HTERT RPE-1 (cell line): ENCODE data around the gene PVR.
"Not testable (repeated sequence)": the region's sequence is repeated elsewhere in the genome, so short reads cannot be mapped to it uniquely, and the experiment has no call there.

Experiments used
- in situ Hi-C: fragments of 300-500 bp; cut with MboI; formaldehyde crosslinking; loops from 4 replicates; pipeline ENCODE4 v1.14.3; 2020; ENCODE audit warnings: low sequenced_read_pairs

Gene PVR

GRCh38 chr19:44668985-44669764, 25.5 kb downstream of the PVR start:
- in situ Hi-C loops: no loop called here

GRCh38 chr19:44670027-44670426, 26.3 kb downstream of the PVR start:
- in situ Hi-C loops: not testable (repeated sequence)

GRCh38 chr19:44671400-44671799, 27.7 kb downstream of the PVR start, which contains the start of gene CEACAM19:
TSS of gene CEACAM19 (plus strand) at chr19:44671482. CDS start at chr19:44671932, 450 bp downstream.
- in situ Hi-C loops: no loop called here

- in situ Hi-C loops: no loop called here
These were observed 28.5 kb downstream of the PVR start for GRCh38 chr19:44672226-44672625.

GRCh38 chr19:44673510-44673909, 29.8 kb downstream of the PVR start:
- in situ Hi-C loops: no loop called here

- in situ Hi-C loops: no loop called here
These were observed 31.8 kb downstream of the PVR start for GRCh38 chr19:44675521-44675920.

GRCh38 chr19:44677019-44677811, 33.5 kb downstream of the PVR start:
- in situ Hi-C loops: no loop called here

GRCh38 chr19:44680536-44680935, 36.8 kb downstream of the PVR start:
- in situ Hi-C loops: no loop called here

GRCh38 chr19:44681992-44682790, 38.5 kb downstream of the PVR start:
- in situ Hi-C loops: no loop called here

GRCh38 chr19:44682807-44683206, 39.1 kb downstream of the PVR start:
- in situ Hi-C loops: no loop called here

GRCh38 chr19:44683434-44684210, 39.9 kb downstream of the PVR start:
- in situ Hi-C loops: no loop called here

GRCh38 chr19:44684396-44684795, 40.7 kb downstream of the PVR start:
- in situ Hi-C loops: not testable (repeated sequence)

- in situ Hi-C loops: no loop called here
These were observed 41.5 kb downstream of the PVR start for GRCh38 chr19:44684892-44685863.

- in situ Hi-C loops: no loop called here
These were observed 42.2 kb downstream of the PVR start for GRCh38 chr19:44685877-44686276.

GRCh38 chr19:44686896-44687295, 43.2 kb downstream of the PVR start:
- in situ Hi-C loops: no loop called here

GRCh38 chr19:44687888-44688287, 44.2 kb downstream of the PVR start:
- in situ Hi-C loops: no loop called here

- in situ Hi-C loops: no loop called here
These were observed 45.8 kb downstream of the PVR start for GRCh38 chr19:44689290-44690130.

GRCh38 chr19:44690131-44690440, 46.4 kb downstream of the PVR start:
- in situ Hi-C loops: no loop called here

- in situ Hi-C loops: no loop called here
These were observed 48.6 kb downstream of the PVR start for GRCh38 chr19:44692379-44692721.
